SK-N-DZ (cell line): ENCODE results near the gene PRDM1.

Source experiments
- DNase-seq: peaks from one replicate; pipeline ENCODE4 v3.0.0-alpha.2; 2015; ENCODE audit warnings: low spot score

PRDM1 gene

GRCh38 chr6:106115286-106115685 is 29.1 kb downstream of the PRDM1 start:
- DNase-seq = no peak

GRCh38 chr6:106116125-106116832 is 30.1 kb downstream of the PRDM1 start:
- DNase-seq = no peak

- no peak for DNase-seq
Observed at GRCh38 chr6:106117579-106117978, 31.4 kb downstream of the PRDM1 start.

GRCh38 chr6:106118835-106119431 is 32.8 kb downstream of the PRDM1 start:
- DNase-seq = no peak

- no peak for DNase-seq
Observed at GRCh38 chr6:106119546-106119945, 33.4 kb downstream of the PRDM1 start.

DNA sequence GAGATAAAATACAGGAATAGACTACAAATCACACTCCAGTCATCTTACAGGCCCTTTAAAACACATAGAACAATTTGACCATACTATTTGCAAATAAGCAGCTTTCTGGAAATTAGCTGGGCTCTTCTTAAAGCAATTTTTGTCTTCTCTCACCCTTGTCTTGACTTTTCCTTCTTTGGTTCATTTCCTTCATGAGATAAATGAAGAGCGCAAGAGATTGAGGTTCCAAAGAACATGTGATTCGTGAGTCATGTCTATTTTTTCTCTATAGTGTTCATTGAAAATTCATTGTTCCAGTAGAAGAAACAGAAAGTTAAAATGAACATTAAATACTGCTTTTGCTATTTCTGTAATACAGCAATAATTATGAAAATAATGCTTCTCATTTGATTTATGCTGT is 33.9 kb downstream of the PRDM1 start:
- no peak for DNase-seq

GRCh38 chr6:106120406-106120805 is 34.3 kb downstream of the PRDM1 start:
- DNase-seq = no peak

DNA sequence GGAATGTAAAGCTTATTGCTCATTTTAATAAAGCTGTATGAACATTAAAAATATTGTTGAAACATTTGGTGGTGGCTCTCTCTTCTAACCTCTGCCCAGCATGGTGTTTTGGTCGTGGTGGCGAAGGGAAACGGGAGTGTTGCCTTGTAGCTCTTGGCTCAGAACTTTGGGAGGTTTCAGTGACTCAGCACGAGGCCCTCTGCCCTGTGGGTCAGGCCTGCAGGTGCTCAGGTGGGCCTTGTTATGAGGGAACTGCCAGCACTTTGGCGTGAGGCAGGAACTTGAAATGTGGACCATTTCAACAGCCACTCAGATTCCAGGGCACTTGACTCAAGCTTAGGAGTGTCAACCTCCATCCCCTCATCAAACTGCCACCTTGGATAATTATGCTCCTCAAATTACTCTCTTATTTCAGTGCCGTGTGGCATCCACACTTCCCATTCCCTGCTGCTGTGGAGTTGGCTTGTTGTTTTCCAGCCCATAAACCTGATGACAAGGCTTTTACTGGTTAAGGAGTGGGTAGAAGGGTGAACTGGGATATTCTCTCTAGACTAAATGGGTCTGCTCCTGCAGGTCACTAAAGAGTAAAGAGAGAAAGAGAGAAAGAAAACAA is 36.3 kb downstream of the PRDM1 start:
- DNase-seq = no peak

DNA sequence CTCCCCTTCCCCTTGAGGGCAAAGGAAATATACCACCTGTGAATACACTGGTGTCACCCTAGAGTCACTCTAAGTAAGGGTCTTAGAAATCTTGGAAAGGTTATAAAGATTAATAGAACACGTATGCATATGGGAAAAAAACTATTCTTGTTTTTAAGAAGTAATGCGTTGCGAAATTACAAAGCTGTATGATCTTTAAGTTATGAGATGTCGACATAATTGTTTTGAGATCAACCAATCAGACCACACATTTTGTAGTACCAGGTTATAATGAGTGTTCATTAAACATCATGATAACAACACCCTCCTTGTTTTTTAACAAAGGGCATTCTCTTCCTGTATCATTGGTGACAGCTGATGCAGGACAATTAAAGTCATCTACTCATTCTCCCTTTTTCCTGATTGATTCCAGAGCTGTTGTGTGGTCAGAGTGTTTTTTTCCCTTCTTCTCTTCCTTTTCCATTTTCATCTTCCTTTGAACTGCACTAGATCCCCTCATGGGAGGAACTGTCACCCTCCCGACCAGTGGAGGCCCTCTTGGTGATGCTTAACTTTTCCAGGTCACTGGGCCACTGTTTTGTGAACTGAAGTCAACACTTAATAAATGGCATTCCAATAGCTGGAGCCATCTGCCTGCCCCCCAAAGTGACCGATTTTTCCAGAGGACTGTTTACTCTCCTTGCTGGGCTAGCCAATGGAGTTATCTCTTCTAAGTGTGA is 37.0 kb downstream of the PRDM1 start:
- no peak for DNase-seq

DNA sequence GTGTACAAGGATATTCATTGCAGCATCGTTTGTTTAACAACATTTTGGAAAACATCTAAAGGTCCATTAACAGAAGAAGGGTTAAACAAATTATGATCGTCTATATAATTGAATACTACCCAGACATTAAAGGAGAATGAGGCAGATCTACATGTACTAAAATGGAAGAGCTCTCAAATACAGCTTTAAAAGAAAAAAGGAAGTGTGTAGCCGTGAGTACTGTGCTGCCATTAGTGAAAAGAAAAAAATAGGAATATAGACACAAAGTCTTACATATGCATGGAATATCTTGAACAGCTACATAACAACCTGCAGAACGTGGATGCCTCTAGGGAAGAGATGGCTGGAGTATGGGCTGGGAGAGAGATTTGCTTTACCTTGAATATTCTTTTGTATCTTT is 37.9 kb downstream of the PRDM1 start:
- no peak for DNase-seq

- DNase-seq = no peak
Observed at GRCh38 chr6:106124437-106125430, 38.6 kb downstream of the PRDM1 start.

DNA sequence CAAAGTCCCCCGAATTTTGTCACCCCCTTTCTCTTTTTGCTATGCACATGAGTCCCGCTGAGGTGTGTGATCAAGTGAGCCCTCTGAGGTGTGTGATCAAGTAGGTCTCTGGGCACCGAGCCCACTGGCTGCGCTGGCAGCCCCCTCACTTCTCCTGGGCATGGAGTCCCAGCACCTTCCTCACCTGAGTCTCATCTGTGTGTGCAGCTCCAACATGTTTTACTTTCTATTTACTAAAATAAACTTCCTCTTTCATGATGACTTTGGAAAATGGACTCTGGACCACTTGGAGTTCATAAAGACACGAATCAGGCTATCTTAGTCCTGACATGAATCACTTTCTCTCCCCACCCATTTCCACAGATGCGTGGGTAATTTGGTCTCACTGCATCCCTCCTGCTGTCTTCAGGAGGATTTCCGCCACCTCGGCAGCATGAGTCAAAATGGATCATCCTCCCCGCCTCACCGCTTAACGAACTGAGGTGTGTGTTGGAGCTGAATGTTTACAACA is 39.8 kb downstream of the PRDM1 start:
- no peak for DNase-seq

GRCh38 chr6:106126482-106126881 is 40.3 kb downstream of the PRDM1 start:
- no peak for DNase-seq

- no peak for DNase-seq
Observed at GRCh38 chr6:106128981-106129781, 43.0 kb downstream of the PRDM1 start.

DNA sequence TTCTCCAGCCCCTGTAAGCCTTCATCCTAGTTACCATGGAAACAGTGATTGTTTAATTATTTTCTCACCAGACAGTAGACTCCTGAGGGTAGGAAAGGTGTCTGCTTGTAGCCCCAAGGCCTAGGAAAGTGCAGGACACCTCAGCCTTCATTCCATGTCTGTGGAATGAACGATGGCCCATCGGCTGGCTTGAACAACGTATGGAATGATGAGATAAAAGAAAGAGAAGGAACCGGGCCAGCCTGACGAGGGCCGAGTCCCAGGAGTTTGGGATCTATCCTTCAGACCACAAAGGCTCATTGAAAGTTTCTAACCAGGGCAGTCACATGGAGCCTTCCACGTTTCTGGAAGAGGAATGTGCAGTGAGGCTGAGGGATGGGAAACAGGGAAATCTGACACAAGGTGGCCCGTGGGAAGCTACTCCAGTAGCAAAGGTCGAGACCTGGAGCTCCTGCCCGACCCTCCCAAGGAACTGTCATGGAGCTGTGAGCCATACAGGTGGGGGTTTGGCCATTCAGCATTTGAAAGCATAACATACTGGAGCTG is 46.1 kb downstream of the PRDM1 start:
- no peak for DNase-seq

DNA sequence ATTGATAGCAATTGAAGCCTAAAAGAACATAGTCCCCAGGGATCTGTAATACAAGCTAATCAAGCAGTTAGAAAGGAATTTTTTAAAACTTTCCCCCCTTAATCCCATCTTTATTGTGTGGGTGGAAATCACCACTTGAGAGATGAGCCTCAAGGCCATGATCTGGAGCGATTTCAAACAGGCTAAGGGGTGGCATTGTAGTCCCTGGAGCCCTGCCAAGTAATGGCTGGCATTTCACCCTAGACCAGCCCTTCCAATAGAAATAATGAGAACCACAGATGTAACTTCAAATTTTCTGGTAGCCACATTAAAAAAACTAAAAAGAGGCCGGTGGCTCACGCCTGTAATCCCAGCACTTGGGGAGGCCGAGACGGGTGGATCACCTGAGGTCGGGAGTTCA is 46.9 kb downstream of the PRDM1 start:
- DNase-seq = no peak

GRCh38 chr6:106134087-106134770 is 48.1 kb downstream of the PRDM1 start:
- DNase-seq = no peak

- DNase-seq = no peak
Observed at GRCh38 chr6:106134906-106135634, 48.9 kb downstream of the PRDM1 start.
